Measurements from ENCODE around the gene EFNA5.
"Not testable (repeated sequence)": the region's sequence is repeated elsewhere in the genome, so short reads cannot be mapped to it uniquely, and the experiment has no call there.

Gene EFNA5

GRCh38 chr5:107437986-107438510 lies 232.7 kb downstream of the EFNA5 start:
- Histone ChIP-seq H3K9ac (ENCODE audit: low read depth, low read length) (no peak overlapping the region), H3K36me3 (ENCODE audit: insufficient read depth, low read depth, low read length) (no peaks in the 10 kb centered on the region), H3K27ac (ENCODE audit: low read length) (no peak overlapping the region), H3K9me3 (ENCODE audit: insufficient read depth, low read depth, low read length) (0 out of 2 replicates have a peak, but pooled peaks cover 3% of the 10 kb centered on the region), H3K4me3 (ENCODE audit: low read length) (no peak overlapping the region), H3K4me1 (ENCODE audit: insufficient read depth, low read length) (no peaks in the 10 kb centered on the region; the same call in 1 of the 2 replicates), H3K27me3 (ENCODE audit: insufficient read depth, low read length) (no peaks in the 10 kb centered on the region)

DNA sequence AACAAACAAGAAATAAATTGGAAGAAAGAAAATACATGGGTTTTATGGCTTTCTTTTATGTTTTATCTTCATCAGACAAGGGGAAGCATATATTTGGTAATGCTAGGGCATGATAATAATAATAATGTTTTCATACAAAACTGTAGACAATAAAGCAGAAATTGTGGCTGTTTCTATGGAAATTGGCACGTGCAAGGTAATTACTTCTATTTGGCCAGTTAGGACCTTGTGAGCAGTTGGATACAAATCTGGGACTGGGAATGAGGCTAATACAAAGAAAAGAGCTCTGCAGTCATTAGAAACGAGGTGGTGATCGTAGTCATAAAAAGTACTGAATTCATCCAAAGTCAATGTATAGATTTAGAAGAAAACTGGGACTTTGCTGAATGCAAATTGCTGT lies 233.6 kb downstream of the EFNA5 start:
- H3K4me1 ChIP-seq (ENCODE audit: insufficient read depth, low read length): no peaks in the 10 kb centered on the region; the same call in none of the 2 replicates

DNA sequence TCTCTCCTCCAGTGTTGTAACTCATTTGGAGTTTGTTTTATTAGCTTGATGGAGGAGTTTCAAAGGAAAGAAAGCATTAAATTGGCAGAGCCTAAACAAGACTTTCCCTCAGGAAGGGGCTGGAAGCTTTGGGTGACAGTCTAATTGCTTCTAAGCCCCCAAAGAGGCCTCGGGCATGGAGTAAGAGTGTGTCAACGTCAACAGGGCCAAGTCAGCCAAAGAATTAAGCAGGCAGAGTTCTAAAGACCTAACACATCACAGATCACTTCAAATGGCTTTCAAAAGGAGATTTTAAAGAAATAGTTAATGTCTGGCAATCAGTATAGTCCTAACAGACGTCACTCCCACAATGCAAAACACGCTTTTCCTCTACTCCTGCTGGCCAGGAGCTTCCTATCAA lies 234.5 kb downstream of the EFNA5 start:
- H3K4me3 ChIP-seq (ENCODE audit: low read length): no peak overlapping the region
- H3K9me3 ChIP-seq (ENCODE audit: insufficient read depth, low read depth, low read length): 0 out of 2 replicates have a peak, but pooled peaks cover 3% of the 10 kb centered on the region
- H3K27ac ChIP-seq (ENCODE audit: low read length): no peak overlapping the region
- H3K27me3 ChIP-seq (ENCODE audit: insufficient read depth, low read length): no peaks in the 10 kb centered on the region
- no peaks in the 10 kb centered on the region; the same call in none of the 2 replicates for H3K4me1 ChIP-seq (ENCODE audit: insufficient read depth, low read length)
- H3K9ac ChIP-seq (ENCODE audit: low read depth, low read length): no peak overlapping the region
- H3K36me3 ChIP-seq (ENCODE audit: insufficient read depth, low read depth, low read length): no peaks in the 10 kb centered on the region

More for the DNA sequence above, 233.6 kb downstream of the EFNA5 start:
- H3K27ac ChIP-seq (ENCODE audit: low read length): no peak overlapping the region
- H3K9me3 ChIP-seq (ENCODE audit: insufficient read depth, low read depth, low read length): 0 out of 2 replicates have a peak, but pooled peaks cover 3% of the 10 kb centered on the region
- H3K9ac ChIP-seq (ENCODE audit: low read depth, low read length): no peak overlapping the region
- H3K27me3 ChIP-seq (ENCODE audit: insufficient read depth, low read length): no peaks in the 10 kb centered on the region
- no peaks in the 10 kb centered on the region for H3K36me3 ChIP-seq (ENCODE audit: insufficient read depth, low read depth, low read length)
- H3K4me3 ChIP-seq (ENCODE audit: low read length): no peak overlapping the region

- Histone ChIP-seq H3K27ac (ENCODE audit: low read length) (no peak overlapping the region), H3K9ac (ENCODE audit: low read depth, low read length) (no peak overlapping the region), H3K9me3 (ENCODE audit: insufficient read depth, low read depth, low read length) (0 out of 2 replicates have a peak, but pooled peaks cover 3% of the 10 kb centered on the region), H3K36me3 (ENCODE audit: insufficient read depth, low read depth, low read length) (no peaks in the 10 kb centered on the region), H3K4me1 (ENCODE audit: insufficient read depth, low read length) (no peaks in the 10 kb centered on the region; the same call in 1 of the 2 replicates), H3K27me3 (ENCODE audit: insufficient read depth, low read length) (no peaks in the 10 kb centered on the region), H3K4me3 (ENCODE audit: low read length) (no peak overlapping the region)
Observed at GRCh38 chr5:107435061-107435460, 235.7 kb downstream of the EFNA5 start.

DNA sequence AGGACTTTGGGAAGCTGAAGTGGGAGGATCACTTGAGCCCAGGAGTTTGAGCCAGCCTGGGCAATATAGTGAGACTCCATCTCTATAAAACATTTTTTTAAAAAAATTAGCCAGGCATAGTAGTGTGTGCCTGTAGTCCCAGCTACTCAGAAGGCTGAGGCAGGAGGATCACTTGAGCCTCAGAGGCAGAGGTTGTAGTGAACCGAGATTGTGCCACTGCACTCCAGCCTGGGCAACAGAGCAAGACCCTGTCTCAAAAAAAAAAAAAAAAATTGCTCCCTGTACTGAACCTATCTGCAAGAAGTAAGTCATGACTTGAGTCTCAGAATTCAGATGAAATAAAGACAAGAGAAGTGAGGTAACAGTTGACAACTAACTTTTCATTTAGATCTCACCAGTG lies 237.1 kb downstream of the EFNA5 start:
- not testable (repeated sequence) for H3K27ac ChIP-seq (ENCODE audit: low read length); H3K36me3 ChIP-seq (ENCODE audit: insufficient read depth, low read depth, low read length); H3K9me3 ChIP-seq (ENCODE audit: insufficient read depth, low read depth, low read length); H3K9ac ChIP-seq (ENCODE audit: low read depth, low read length); H3K4me3 ChIP-seq (ENCODE audit: low read length); H3K4me1 ChIP-seq (ENCODE audit: insufficient read depth, low read length); H3K27me3 ChIP-seq (ENCODE audit: insufficient read depth, low read length)

- no peak overlapping the region for H3K27ac ChIP-seq (ENCODE audit: low read length)
- H3K4me3 ChIP-seq (ENCODE audit: low read length): no peak overlapping the region
Observed at GRCh38 chr5:107431998-107432397, 238.7 kb downstream of the EFNA5 start.

DNA sequence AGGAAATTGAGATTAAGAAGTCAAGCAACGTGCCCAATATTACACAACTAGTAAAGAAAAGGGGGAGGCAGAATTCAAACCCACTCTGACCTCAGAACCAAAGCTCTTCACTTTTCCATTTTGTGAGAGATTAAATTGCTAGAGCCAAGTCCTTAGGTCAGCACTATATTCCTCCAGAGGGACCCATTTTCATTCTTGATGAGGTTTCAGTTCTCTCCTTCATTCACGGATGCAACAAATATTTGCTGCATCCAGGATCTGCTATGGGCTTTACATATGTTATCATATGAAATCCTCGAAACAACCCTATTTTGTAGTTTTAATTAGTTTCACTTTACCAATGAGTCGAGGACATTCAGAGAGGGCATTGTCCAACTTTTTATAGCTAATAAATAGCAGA lies 239.2 kb downstream of the EFNA5 start:
- Histone ChIP-seq H3K27ac (ENCODE audit: low read length) (no peak overlapping the region), H3K27me3 (ENCODE audit: insufficient read depth, low read length) (no peaks in the 10 kb centered on the region)

More at GRCh38 chr5:107431998-107432397, 238.7 kb downstream of the EFNA5 start:
- no peak overlapping the region for H3K9ac ChIP-seq (ENCODE audit: low read depth, low read length)
- no peaks in the 10 kb centered on the region; the same call in 1 of the 2 replicates for H3K4me1 ChIP-seq (ENCODE audit: insufficient read depth, low read length)
- no peaks in the 10 kb centered on the region for H3K27me3 ChIP-seq (ENCODE audit: insufficient read depth, low read length)
- H3K36me3 ChIP-seq (ENCODE audit: insufficient read depth, low read depth, low read length): no peaks in the 10 kb centered on the region
- no peaks in the 10 kb centered on the region for H3K9me3 ChIP-seq (ENCODE audit: insufficient read depth, low read depth, low read length)

DNA sequence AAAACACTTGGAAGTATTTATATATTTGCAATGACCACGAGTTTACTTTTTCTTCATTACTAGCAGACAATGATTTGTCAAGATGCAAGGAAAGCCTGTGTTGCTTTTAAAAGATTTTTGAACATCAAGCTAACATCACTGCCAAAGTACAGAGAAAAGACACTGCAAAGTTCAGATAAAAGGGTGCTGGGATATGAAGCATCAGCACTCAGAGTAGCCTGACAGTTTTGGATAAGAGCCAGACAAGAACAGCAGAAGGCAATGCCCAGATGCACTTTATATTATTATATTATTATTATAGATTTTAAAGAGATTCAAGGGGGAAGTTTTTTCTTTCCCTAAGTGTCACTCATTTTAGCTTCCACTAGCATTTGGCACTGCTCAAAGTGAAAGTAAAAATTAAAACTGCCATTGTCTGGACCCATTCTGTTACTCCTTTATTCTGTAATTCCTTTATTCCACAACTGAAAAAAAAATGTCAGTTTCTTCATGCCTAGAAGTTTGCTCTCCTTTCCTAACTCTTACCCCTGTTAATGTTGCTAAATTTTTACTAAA lies 240.6 kb downstream of the EFNA5 start:
- Histone ChIP-seq H3K9ac (ENCODE audit: low read depth, low read length) (no peak overlapping the region), H3K9me3 (ENCODE audit: insufficient read depth, low read depth, low read length) (no peaks in the 10 kb centered on the region), H3K27me3 (ENCODE audit: insufficient read depth, low read length) (no peaks in the 10 kb centered on the region), H3K4me3 (ENCODE audit: low read length) (no peak overlapping the region), H3K27ac (ENCODE audit: low read length) (no peak overlapping the region), H3K4me1 (ENCODE audit: insufficient read depth, low read length) (no peaks in the 10 kb centered on the region; the same call in 1 of the 2 replicates), H3K36me3 (ENCODE audit: insufficient read depth, low read depth, low read length) (no peaks in the 10 kb centered on the region; the same call in 1 of the 2 replicates)

More for the DNA sequence above, 239.2 kb downstream of the EFNA5 start:
- Histone ChIP-seq H3K36me3 (ENCODE audit: insufficient read depth, low read depth, low read length) (no peaks in the 10 kb centered on the region), H3K9me3 (ENCODE audit: insufficient read depth, low read depth, low read length) (no peaks in the 10 kb centered on the region), H3K4me1 (ENCODE audit: insufficient read depth, low read length) (no peaks in the 10 kb centered on the region; the same call in 1 of the 2 replicates), H3K4me3 (ENCODE audit: low read length) (no peak overlapping the region), H3K9ac (ENCODE audit: low read depth, low read length) (no peak overlapping the region)

DNA sequence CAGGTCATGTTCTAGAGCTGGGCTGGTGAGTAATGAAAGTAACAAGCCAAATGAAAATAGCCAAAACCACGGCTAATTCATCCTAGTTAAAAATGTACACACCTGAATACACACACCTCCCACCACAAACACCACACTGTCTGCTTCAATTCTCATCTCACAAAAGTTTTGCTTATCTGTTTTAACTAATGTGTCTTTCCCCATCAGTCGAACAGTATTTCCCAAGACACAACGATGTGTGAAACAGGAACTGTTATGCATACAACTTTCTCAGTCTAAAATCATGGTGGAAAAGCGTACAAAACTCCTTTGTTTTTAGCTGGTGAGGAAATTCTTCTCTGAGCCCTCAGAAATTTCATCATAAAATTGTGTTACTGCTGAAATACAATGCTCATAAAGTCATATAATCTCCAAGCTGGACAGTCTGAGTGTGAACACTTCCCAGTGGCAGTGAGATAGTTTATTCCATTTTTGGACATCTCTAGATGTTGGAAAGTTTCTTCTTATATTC lies 242.4 kb downstream of the EFNA5 start:
- Histone ChIP-seq H3K4me1 (ENCODE audit: insufficient read depth, low read length) (no peaks in the 10 kb centered on the region; the same call in 1 of the 2 replicates), H3K4me3 (ENCODE audit: low read length) (no peak overlapping the region), H3K27ac (ENCODE audit: low read length) (no peak overlapping the region), H3K9ac (ENCODE audit: low read depth, low read length) (no peak overlapping the region), H3K27me3 (ENCODE audit: insufficient read depth, low read length) (no peaks in the 10 kb centered on the region), H3K9me3 (ENCODE audit: insufficient read depth, low read depth, low read length) (no peaks in the 10 kb centered on the region), H3K36me3 (ENCODE audit: insufficient read depth, low read depth, low read length) (no peaks in the 10 kb centered on the region; the same call in 1 of the 2 replicates)

DNA sequence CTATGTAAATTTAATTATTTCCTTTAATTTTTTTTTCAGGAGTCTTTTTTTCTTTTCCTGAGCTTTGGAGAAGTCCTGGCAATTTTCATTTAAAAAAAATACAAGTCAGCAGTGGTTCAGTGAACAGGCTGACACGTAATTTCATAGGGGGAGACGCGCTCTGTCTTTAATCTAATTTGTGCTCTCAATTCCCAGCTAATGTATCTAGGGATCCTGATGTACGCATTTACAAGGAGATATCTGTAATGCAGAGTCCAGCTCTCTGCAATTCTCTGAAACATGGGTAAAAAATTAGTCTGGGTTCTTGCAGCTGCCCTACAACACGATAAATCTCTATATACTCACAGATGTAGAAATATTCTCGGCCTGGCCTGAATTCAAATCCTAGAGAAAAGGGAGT lies 243.9 kb downstream of the EFNA5 start:
- no peak overlapping the region for H3K4me3 ChIP-seq (ENCODE audit: low read length)
- H3K36me3 ChIP-seq (ENCODE audit: insufficient read depth, low read depth, low read length): no peaks in the 10 kb centered on the region; the same call in 1 of the 2 replicates
- H3K9ac ChIP-seq (ENCODE audit: low read depth, low read length): no peak overlapping the region
- H3K27me3 ChIP-seq (ENCODE audit: insufficient read depth, low read length): no peaks in the 10 kb centered on the region
- no peaks in the 10 kb centered on the region for H3K9me3 ChIP-seq (ENCODE audit: insufficient read depth, low read depth, low read length)
- no peaks in the 10 kb centered on the region for H3K4me1 ChIP-seq (ENCODE audit: insufficient read depth, low read length)
- H3K27ac ChIP-seq (ENCODE audit: low read length): no peak overlapping the region

- H3K36me3 ChIP-seq (ENCODE audit: insufficient read depth, low read depth, low read length): no peaks in the 10 kb centered on the region; the same call in 1 of the 2 replicates
- H3K27ac ChIP-seq (ENCODE audit: low read length): no peak overlapping the region
- H3K4me3 ChIP-seq (ENCODE audit: low read length): no peak overlapping the region
- no peaks in the 10 kb centered on the region for H3K27me3 ChIP-seq (ENCODE audit: insufficient read depth, low read length)
- H3K9ac ChIP-seq (ENCODE audit: low read depth, low read length): no peak overlapping the region
- H3K4me1 ChIP-seq (ENCODE audit: insufficient read depth, low read length): no peaks in the 10 kb centered on the region
- H3K9me3 ChIP-seq (ENCODE audit: insufficient read depth, low read depth, low read length): no peaks in the 10 kb centered on the region
Observed at GRCh38 chr5:107426209-107426608, 244.5 kb downstream of the EFNA5 start.

- H3K4me3 ChIP-seq (ENCODE audit: low read length): no peak overlapping the region
- H3K9ac ChIP-seq (ENCODE audit: low read depth, low read length): no peak overlapping the region
- H3K4me1 ChIP-seq (ENCODE audit: insufficient read depth, low read length): no peaks in the 10 kb centered on the region
- no peaks in the 10 kb centered on the region; the same call in 1 of the 2 replicates for H3K36me3 ChIP-seq (ENCODE audit: insufficient read depth, low read depth, low read length)
- no peaks in the 10 kb centered on the region for H3K9me3 ChIP-seq (ENCODE audit: insufficient read depth, low read depth, low read length)
- H3K27ac ChIP-seq (ENCODE audit: low read length): no peak overlapping the region
- H3K27me3 ChIP-seq (ENCODE audit: insufficient read depth, low read length): no peaks in the 10 kb centered on the region
Observed at GRCh38 chr5:107425541-107426031, 245.2 kb downstream of the EFNA5 start.

Measured in iPS-20b (cell line).